ENCODE results near the gene SLX4IP.

The SLX4IP gene

GRCh38 chr20:10541668-10542411, 106.7 kb downstream of the SLX4IP start:
- 82 to 90% methylated on average over 2 of the region's 2 CpGs for WGBS, 2 experiments
- Histone ChIP-seq H3K36me3 (ENCODE audit: control insufficient read depth, insufficient read depth, low read length) (no peaks in the 10 kb centered on the region), H3K4me1 (ENCODE audit: control insufficient read depth, insufficient read depth, low read length) (peaks cover 9% of the 10 kb centered on the region), H3K27ac (ENCODE audit: insufficient read depth, low read depth, low read length, poor library complexity, severe bottlenecking) (no peak overlapping the region), H3K4me3 (ENCODE audit: insufficient read depth, low read depth, low read length) (no peak overlapping the region), H3K9me3 (ENCODE audit: control insufficient read depth, low read length) (no peaks in the 10 kb centered on the region), H3K27me3 (ENCODE audit: control insufficient read depth, insufficient read depth, low read length, poor library complexity, severe bottlenecking) (no peaks in the 10 kb centered on the region)

GRCh38 chr20:10542442-10542841, 107.3 kb downstream of the SLX4IP start:
- H3K27ac ChIP-seq (ENCODE audit: insufficient read depth, low read depth, low read length, poor library complexity, severe bottlenecking): no peak overlapping the region
- peaks cover 9% of the 10 kb centered on the region for H3K4me1 ChIP-seq (ENCODE audit: control insufficient read depth, insufficient read depth, low read length)
- H3K27me3 ChIP-seq (ENCODE audit: control insufficient read depth, insufficient read depth, low read length, poor library complexity, severe bottlenecking): no peaks in the 10 kb centered on the region
- 93 to 99% methylated on average over 3 of the region's 3 CpGs for WGBS, 2 experiments
- no peak overlapping the region for H3K4me3 ChIP-seq (ENCODE audit: insufficient read depth, low read depth, low read length)
- H3K9me3 ChIP-seq (ENCODE audit: control insufficient read depth, low read length): no peaks in the 10 kb centered on the region
- H3K36me3 ChIP-seq (ENCODE audit: control insufficient read depth, insufficient read depth, low read length): no peaks in the 10 kb centered on the region

GRCh38 chr20:10543480-10543879, 108.4 kb downstream of the SLX4IP start:
- no peak overlapping the region for H3K4me3 ChIP-seq (ENCODE audit: insufficient read depth, low read depth, low read length)
- H3K27ac ChIP-seq (ENCODE audit: insufficient read depth, low read depth, low read length, poor library complexity, severe bottlenecking): no peak overlapping the region
- peaks cover 9% of the 10 kb centered on the region for H3K4me1 ChIP-seq (ENCODE audit: control insufficient read depth, insufficient read depth, low read length)
- H3K27me3 ChIP-seq (ENCODE audit: control insufficient read depth, insufficient read depth, low read length, poor library complexity, severe bottlenecking): no peaks in the 10 kb centered on the region
- no peaks in the 10 kb centered on the region for H3K36me3 ChIP-seq (ENCODE audit: control insufficient read depth, insufficient read depth, low read length)
- H3K9me3 ChIP-seq (ENCODE audit: control insufficient read depth, low read length): no peaks in the 10 kb centered on the region
- WGBS, 2 experiments: 95 to 99% methylated on average over 3 of the region's 3 CpGs

GRCh38 chr20:10547276-10548114, 112.4 kb downstream of the SLX4IP start:
- no peak overlapping the region for H3K27ac ChIP-seq (ENCODE audit: insufficient read depth, low read depth, low read length, poor library complexity, severe bottlenecking)
- no peaks in the 10 kb centered on the region for H3K27me3 ChIP-seq (ENCODE audit: control insufficient read depth, insufficient read depth, low read length, poor library complexity, severe bottlenecking)
- H3K36me3 ChIP-seq (ENCODE audit: control insufficient read depth, insufficient read depth, low read length): no peaks in the 10 kb centered on the region
- 80 to 87% methylated on average over 3 to 4 of the region's 4 CpGs for WGBS, 2 experiments
- peaks cover 24% of the 10 kb centered on the region for H3K4me1 ChIP-seq (ENCODE audit: control insufficient read depth, insufficient read depth, low read length)
- no peak overlapping the region for H3K4me3 ChIP-seq (ENCODE audit: insufficient read depth, low read depth, low read length)
- H3K9me3 ChIP-seq (ENCODE audit: control insufficient read depth, low read length): no peaks in the 10 kb centered on the region

- 89 to 90% methylated on average over 3 of the region's 3 CpGs for WGBS, 2 experiments
- H3K27ac ChIP-seq (ENCODE audit: insufficient read depth, low read depth, low read length, poor library complexity, severe bottlenecking): no peak overlapping the region
- H3K4me3 ChIP-seq (ENCODE audit: insufficient read depth, low read depth, low read length): no peak overlapping the region
- no peaks in the 10 kb centered on the region for H3K9me3 ChIP-seq (ENCODE audit: control insufficient read depth, low read length)
- H3K36me3 ChIP-seq (ENCODE audit: control insufficient read depth, insufficient read depth, low read length): no peaks in the 10 kb centered on the region
- H3K4me1 ChIP-seq (ENCODE audit: control insufficient read depth, insufficient read depth, low read length): peaks cover 32% of the 10 kb centered on the region
- no peaks in the 10 kb centered on the region for H3K27me3 ChIP-seq (ENCODE audit: control insufficient read depth, insufficient read depth, low read length, poor library complexity, severe bottlenecking)
Observed at GRCh38 chr20:10549511-10549910, 114.4 kb downstream of the SLX4IP start.

GRCh38 chr20:10550204-10551118, 115.4 kb downstream of the SLX4IP start:
- WGBS, 2 experiments: 91 to 95% methylated on average over 14 of the region's 14 CpGs
- H3K27ac ChIP-seq (ENCODE audit: insufficient read depth, low read depth, low read length, poor library complexity, severe bottlenecking): no peak overlapping the region
- H3K27me3 ChIP-seq (ENCODE audit: control insufficient read depth, insufficient read depth, low read length, poor library complexity, severe bottlenecking): no peaks in the 10 kb centered on the region
- no peaks in the 10 kb centered on the region for H3K9me3 ChIP-seq (ENCODE audit: control insufficient read depth, low read length)
- peaks cover 32% of the 10 kb centered on the region for H3K4me1 ChIP-seq (ENCODE audit: control insufficient read depth, insufficient read depth, low read length)
- H3K4me3 ChIP-seq (ENCODE audit: insufficient read depth, low read depth, low read length): no peak overlapping the region
- no peaks in the 10 kb centered on the region for H3K36me3 ChIP-seq (ENCODE audit: control insufficient read depth, insufficient read depth, low read length)

GRCh38 chr20:10551732-10552724, 116.9 kb downstream of the SLX4IP start:
- 79% methylated on average over 8 of the region's 8 CpGs for WGBS, 2 experiments
- no peaks in the 10 kb centered on the region for H3K36me3 ChIP-seq (ENCODE audit: control insufficient read depth, insufficient read depth, low read length)
- peak overlapping the region; percentile 52 for H3K27ac ChIP-seq (ENCODE audit: insufficient read depth, low read depth, low read length, poor library complexity, severe bottlenecking)
- no peak overlapping the region for H3K4me3 ChIP-seq (ENCODE audit: insufficient read depth, low read depth, low read length)
- H3K9me3 ChIP-seq (ENCODE audit: control insufficient read depth, low read length): no peaks in the 10 kb centered on the region
- H3K27me3 ChIP-seq (ENCODE audit: control insufficient read depth, insufficient read depth, low read length, poor library complexity, severe bottlenecking): no peaks in the 10 kb centered on the region
- H3K4me1 ChIP-seq (ENCODE audit: control insufficient read depth, insufficient read depth, low read length): peaks cover 38% of the 10 kb centered on the region

- WGBS, 2 experiments: 23 to 27% methylated on average over 3 of the region's 5 CpGs
Observed at GRCh38 chr20:10553326-10553984, 118.3 kb downstream of the SLX4IP start.

GRCh38 chr20:10554285-10554684, 119.2 kb downstream of the SLX4IP start:
- 90 to 95% methylated on average over 1 to 2 of the region's 2 CpGs for WGBS, 2 experiments

More at GRCh38 chr20:10553326-10553984, 118.3 kb downstream of the SLX4IP start:
- Histone ChIP-seq H3K4me3 (ENCODE audit: insufficient read depth, low read depth, low read length) (no peak overlapping the region), H3K27me3 (ENCODE audit: control insufficient read depth, insufficient read depth, low read length, poor library complexity, severe bottlenecking) (no peaks in the 10 kb centered on the region), H3K4me1 (ENCODE audit: control insufficient read depth, insufficient read depth, low read length) (peaks cover 47% of the 10 kb centered on the region), H3K9me3 (ENCODE audit: control insufficient read depth, low read length) (no peaks in the 10 kb centered on the region), H3K27ac (ENCODE audit: insufficient read depth, low read depth, low read length, poor library complexity, severe bottlenecking) (no peak overlapping the region), H3K36me3 (ENCODE audit: control insufficient read depth, insufficient read depth, low read length) (no peaks in the 10 kb centered on the region)

More at GRCh38 chr20:10554285-10554684, 119.2 kb downstream of the SLX4IP start:
- H3K4me1 ChIP-seq (ENCODE audit: control insufficient read depth, insufficient read depth, low read length): peaks cover 51% of the 10 kb centered on the region
- H3K27ac ChIP-seq (ENCODE audit: insufficient read depth, low read depth, low read length, poor library complexity, severe bottlenecking): no peak overlapping the region
- H3K9me3 ChIP-seq (ENCODE audit: control insufficient read depth, low read length): no peaks in the 10 kb centered on the region
- no peaks in the 10 kb centered on the region for H3K27me3 ChIP-seq (ENCODE audit: control insufficient read depth, insufficient read depth, low read length, poor library complexity, severe bottlenecking)
- H3K4me3 ChIP-seq (ENCODE audit: insufficient read depth, low read depth, low read length): no peak overlapping the region
- no peaks in the 10 kb centered on the region for H3K36me3 ChIP-seq (ENCODE audit: control insufficient read depth, insufficient read depth, low read length)

Data from ectodermal cell (in vitro differentiated cells).